ENCODE data around the gene KCNH2. TPM values are rescaled to one million over a fixed set of nuclear protein-coding genes. Genes with fewer than 3 reads are reported as not detected.

KCNH2 gene
- total RNA-seq, 4 donors from 2014 or later = 0.12 to 0.56 (median 0.47) TPM

DNA sequence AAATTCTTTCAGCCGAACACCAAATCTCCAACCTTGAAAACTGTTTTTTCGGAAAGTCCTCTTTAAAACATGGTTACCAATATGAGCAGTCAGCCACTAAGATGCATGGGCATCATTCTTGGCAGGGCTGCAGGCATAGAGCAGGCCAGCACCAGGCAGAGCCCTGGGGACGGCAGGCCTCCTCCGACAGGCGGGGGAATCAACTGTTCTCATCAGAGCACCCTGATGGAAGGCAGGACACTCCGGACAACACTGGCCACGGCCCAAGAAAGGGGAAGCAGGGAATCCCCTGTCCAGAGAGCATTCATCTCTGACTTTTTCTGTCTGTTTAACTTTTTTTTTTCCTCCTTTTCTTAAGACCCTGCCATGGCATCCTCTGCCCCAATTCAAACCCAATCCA lies 11.3 kb upstream of the KCNH2 start:
- ATAC-seq (ENCODE audit: low FRiP score) = no peak
- TF ChIP-seq, protein P1, sequence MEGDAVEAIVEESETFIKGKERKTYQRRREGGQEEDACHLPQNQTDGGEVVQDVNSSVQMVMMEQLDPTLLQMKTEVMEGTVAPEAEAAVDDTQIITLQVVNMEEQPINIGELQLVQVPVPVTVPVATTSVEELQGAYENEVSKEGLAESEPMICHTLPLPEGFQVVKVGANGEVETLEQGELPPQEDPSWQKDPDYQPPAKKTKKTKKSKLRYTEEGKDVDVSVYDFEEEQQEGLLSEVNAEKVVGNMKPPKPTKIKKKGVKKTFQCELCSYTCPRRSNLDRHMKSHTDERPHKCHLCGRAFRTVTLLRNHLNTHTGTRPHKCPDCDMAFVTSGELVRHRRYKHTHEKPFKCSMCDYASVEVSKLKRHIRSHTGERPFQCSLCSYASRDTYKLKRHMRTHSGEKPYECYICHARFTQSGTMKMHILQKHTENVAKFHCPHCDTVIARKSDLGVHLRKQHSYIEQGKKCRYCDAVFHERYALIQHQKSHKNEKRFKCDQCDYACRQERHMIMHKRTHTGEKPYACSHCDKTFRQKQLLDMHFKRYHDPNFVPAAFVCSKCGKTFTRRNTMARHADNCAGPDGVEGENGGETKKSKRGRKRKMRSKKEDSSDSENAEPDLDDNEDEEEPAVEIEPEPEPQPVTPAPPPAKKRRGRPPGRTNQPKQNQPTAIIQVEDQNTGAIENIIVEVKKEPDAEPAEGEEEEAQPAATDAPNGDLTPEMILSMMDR (IDR thresholded peaks at IDR 0.05) = no peak
- DNase-seq (ENCODE audit: low spot score) = no peak

DNA sequence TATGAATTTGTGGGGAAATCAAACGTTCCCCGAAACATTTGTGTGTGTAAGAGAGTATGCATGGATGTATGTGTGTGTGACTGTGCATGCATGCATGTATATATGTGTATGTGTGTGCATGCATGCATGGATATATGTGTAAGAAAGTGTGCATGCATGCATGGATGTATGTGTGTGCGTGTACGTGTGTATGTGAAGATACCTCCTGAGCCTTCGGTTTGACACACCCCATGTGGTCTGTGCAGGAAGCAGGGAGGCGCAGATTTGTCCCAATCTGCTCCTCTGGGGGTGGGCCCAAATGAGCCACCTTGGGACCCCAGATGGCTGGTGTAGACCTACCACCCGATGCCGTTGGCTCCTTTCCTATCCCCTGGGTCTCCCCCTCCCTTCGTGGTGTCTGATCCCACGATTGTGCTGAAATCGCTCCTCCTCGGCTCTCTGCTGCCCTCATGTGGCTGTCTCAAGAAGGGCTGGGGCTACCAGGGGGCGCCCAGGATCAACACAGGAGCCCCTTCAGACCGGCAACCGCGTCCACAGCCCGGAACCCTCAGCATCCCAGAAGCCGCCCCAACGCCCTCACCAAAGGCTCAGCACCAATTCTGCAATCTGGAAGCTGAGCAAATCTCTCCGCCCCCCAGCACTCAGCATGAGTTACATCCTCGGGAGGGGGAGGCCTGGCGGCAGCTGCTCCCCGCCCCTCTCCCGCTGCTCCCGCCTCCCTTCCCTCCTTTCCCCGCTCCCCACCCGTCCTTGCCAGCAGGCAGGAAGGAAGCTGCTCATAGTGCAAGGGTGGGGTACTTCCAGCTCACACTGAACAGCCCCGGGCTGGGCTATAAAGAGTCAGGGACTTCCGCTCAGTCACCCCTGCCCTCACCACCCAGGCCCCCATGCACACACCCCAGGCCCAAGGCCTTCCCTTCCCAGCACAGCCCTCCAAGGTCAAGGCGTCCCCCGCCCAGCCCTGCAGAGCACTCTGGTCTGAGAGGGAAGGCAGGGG lies 10.4 kb upstream of the KCNH2 start:
- TF ChIP-seq, protein P1 (IDR thresholded peaks at IDR 0.05) = peak in 1 of 3 donors; percentile 48
- ATAC-seq (ENCODE audit: low FRiP score) = peak; percentile 61
- DNase-seq (ENCODE audit: low spot score) = no peak

DNA sequence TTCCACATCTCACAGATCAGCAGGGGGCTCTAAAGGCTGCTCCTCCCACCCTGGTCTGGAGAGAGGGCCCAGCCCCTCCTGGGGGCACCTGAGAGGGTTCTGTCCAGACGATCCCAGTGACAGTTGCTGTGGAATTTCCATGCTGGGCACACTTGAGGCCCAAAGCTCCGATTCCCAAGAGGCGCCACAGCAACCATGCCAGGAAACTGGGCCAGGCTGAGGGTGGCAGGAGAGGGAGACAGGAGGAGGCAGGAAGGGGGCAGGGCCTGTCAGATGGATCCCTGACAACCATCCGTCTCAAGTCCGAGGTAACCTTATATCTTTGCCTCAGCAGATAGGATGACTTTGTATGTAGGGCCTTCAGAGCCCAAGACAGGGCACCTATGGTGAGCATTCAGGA lies 8.4 kb upstream of the KCNH2 start:
- DNase-seq (ENCODE audit: low spot score) (no peak), ATAC-seq (ENCODE audit: low FRiP score) (no peak)
- TF ChIP-seq, protein P1 (IDR thresholded peaks at IDR 0.05) = no peak

DNA sequence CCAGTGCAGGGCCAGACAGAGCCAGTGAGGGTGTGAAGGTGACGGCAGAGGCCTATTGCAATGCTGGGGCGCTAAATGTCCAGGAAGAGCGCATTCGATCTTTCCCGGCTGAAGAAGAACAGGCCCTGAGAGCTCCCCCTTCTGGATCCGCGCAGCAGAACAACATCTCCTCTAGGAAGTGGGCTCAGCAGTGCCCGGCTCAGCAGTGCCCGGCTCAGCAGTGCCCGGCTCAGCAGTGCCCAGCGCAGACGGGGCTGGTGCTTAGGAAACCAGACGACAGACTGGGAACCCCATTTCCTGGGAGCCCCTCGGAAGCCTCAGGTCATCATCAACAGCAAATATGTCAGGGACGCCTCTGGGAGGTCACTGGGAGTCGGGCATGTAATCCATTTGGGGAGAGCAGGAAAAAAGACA lies 8.0 kb upstream of the KCNH2 start:
- DNase-seq (ENCODE audit: low spot score) = peak; percentile 48
- ATAC-seq (ENCODE audit: low FRiP score) = peak; percentile 29
- TF ChIP-seq, protein P1 (IDR thresholded peaks at IDR 0.05) = no peak

DNA sequence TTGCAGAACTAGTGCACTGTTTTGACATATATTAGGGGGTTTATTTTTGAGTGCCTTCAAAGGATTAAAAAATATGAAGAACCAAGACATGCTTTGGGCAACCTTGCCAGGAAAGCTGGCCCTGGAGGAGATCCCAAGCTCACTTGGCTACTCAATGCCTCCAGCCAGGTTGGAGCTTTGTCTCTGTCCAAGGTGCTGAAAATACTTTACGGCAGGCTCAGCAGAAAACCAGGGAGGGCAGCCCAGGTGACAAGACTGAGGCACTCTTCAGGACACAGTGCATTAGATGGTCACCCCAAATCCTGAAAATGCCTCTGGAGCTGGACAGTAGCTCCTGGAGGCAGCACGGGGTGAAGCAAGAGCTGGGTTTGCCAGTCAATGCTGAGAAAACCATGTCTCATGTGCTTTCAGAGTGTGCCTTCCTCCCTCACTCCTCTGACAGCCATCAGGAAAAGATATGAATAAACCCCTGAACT lies 5.8 kb upstream of the KCNH2 start:
- no peak for DNase-seq (ENCODE audit: low spot score)
- ATAC-seq (ENCODE audit: low FRiP score) = no peak
- TF ChIP-seq, protein P1 (IDR thresholded peaks at IDR 0.05) = no peak

DNA sequence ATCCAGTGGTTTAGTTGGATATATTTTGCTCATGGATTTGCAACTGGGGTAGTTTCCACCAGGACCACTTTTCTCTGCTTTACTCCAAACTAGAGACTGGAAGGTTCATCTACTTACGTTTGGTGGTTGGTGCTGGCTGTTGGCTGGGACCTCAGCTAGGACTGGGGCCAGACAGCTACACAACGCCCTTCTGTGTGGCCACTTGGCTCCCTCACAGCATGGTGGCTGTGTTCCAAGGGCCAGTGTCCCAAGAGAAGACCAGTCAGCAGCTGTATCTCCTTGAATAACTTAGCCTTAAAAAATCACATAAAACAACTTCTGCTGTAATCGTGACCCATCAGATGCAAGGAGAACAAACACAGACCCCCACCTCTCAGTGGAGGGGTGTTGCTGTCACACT lies 4.2 kb upstream of the KCNH2 start:
- TF ChIP-seq, protein P1 (IDR thresholded peaks at IDR 0.05) = no peak
- no peak for DNase-seq (ENCODE audit: low spot score)

More for the DNA sequence above, 4.2 kb upstream of the KCNH2 start:
- no peak for ATAC-seq (ENCODE audit: low FRiP score)

Data from omental fat pad (tissue), 4 donors.